NCI-H187 (cell line): ENCODE results near the gene LURAP1L.

Source experiments
- DNase-seq, 2 experiments: peaks; one replicate each; lab custom pipeline; 2025; lab: John Stamatoyannopoulos, UW

LURAP1L gene

GRCh38 chr9:12774861-12775678 lies at the start of gene LURAP1L:
Gene LURAP1L (plus strand): TSS chr9:12775020. CDS start chr9:12775716, 696 bp downstream.
- DNase-seq, result peak in 1 of 2 experiments; percentile 12

- no peak for DNase-seq
Measured at GRCh38 chr9:12726795-12727194, 48.0 kb upstream of the LURAP1L start.

GRCh38 chr9:12730198-12730597 lies 44.6 kb upstream of the LURAP1L start:
- no peak for DNase-seq

- DNase-seq, result no peak
Measured at GRCh38 chr9:12730927-12731326, 43.9 kb upstream of the LURAP1L start.

- DNase-seq, result no peak
Measured at GRCh38 chr9:12732971-12733370, 41.8 kb upstream of the LURAP1L start.

- no peak for DNase-seq
Measured at GRCh38 chr9:12735665-12736064, 39.2 kb upstream of the LURAP1L start.

- DNase-seq, result no peak
Measured at GRCh38 chr9:12737871-12738270, 36.9 kb upstream of the LURAP1L start.

GRCh38 chr9:12739014-12739652 lies 35.7 kb upstream of the LURAP1L start:
- no peak for DNase-seq

GRCh38 chr9:12740845-12741244 lies 34.0 kb upstream of the LURAP1L start:
- no peak for DNase-seq

GRCh38 chr9:12748016-12748415 lies 26.8 kb upstream of the LURAP1L start:
- no peak for DNase-seq

- no peak for DNase-seq
Measured at GRCh38 chr9:12748954-12749353, 25.9 kb upstream of the LURAP1L start.

GRCh38 chr9:12753931-12754330 lies 20.9 kb upstream of the LURAP1L start:
- no peak for DNase-seq

- DNase-seq, result no peak
Measured at GRCh38 chr9:12759761-12760160, 15.1 kb upstream of the LURAP1L start.

GRCh38 chr9:12760758-12761157 lies 14.1 kb upstream of the LURAP1L start:
- no peak for DNase-seq

GRCh38 chr9:12764150-12764549 lies 10.7 kb upstream of the LURAP1L start:
- DNase-seq, result no peak

GRCh38 chr9:12765088-12765798 lies 9.6 kb upstream of the LURAP1L start:
- DNase-seq, result no peak

- DNase-seq, result no peak
Measured at GRCh38 chr9:12766357-12766756, 8.5 kb upstream of the LURAP1L start.

- DNase-seq, result no peak
Measured at GRCh38 chr9:12770261-12770660, 4.6 kb upstream of the LURAP1L start.

- no peak for DNase-seq
Measured at GRCh38 chr9:12771891-12772290, 2.9 kb upstream of the LURAP1L start.

GRCh38 chr9:12773562-12773961 lies 1.3 kb upstream of the LURAP1L start:
- DNase-seq, result no peak

- peak; percentile 4 to 34 for DNase-seq
Measured at GRCh38 chr9:12775679-12776512, 1.1 kb downstream of the LURAP1L start.

- peak; percentile 34 to 51 for DNase-seq
Measured at GRCh38 chr9:12776513-12777055, 1.8 kb downstream of the LURAP1L start.
